Fibroblast of the aortic adventitia (primary cell): ENCODE results near the gene BANF1. TPM values are rescaled to one million over a fixed set of nuclear protein-coding genes. Genes with fewer than 3 reads are reported as not detected.

ENCODE experiments used
- DNase-seq: peaks from one replicate; pipeline ENCODE4 v3.0.0-alpha.2; 2010; ENCODE audit warnings: low read depth
- H3K4me3 ChIP-seq: 2 replicates; pipeline ENCODE4 v1.5.1; 2011; ENCODE audit warnings: low read depth, mild to moderate bottlenecking, control low read depth, low read length, moderate library complexity
- CTCF ChIP-seq: IDR thresholded peaks from 2 replicates; pipeline ENCODE4 v1.5.1; 2011; ENCODE audit warnings: mild to moderate bottlenecking, low read length, control low read depth, inconsistent platforms; ENCODE audit not compliant: insufficient read depth
- total RNA-seq: library from RNA; depleted of rRNA; stranded (reverse); fragments of >200 nt; gene quantifications from 2 replicates; pipeline ENCODE4 v1.2.3, GENCODE V29; 2012; ENCODE audit warnings: low replicate concordance

Gene BANF1
- total RNA-seq, 1 donor: 44.1 TPM

GRCh38 chr11:66011785-66012303 lies 9.5 kb downstream of the BANF1 start, which contains the start of gene CST6:
Gene CST6, plus strand, starts transcription at chr11:66012008. Its CDS starts 37 bp downstream, at chr11:66012045.
- no peak for DNase-seq
- no peak within 1 kb of the TSS for H3K4me3 ChIP-seq
- TF ChIP-seq CTCF: no peak

- no peak for TF ChIP-seq CTCF
Observed at GRCh38 chr11:66012371-66012945, 10.2 kb downstream of the BANF1 start.

GRCh38 chr11:66012946-66013761 lies 10.9 kb downstream of the BANF1 start:
- no peak for DNase-seq
- H3K4me3 ChIP-seq: no peak overlapping the region
- no peak for TF ChIP-seq CTCF

More at GRCh38 chr11:66012371-66012945, 10.2 kb downstream of the BANF1 start:
- H3K4me3 ChIP-seq: no peak overlapping the region
- no peak for DNase-seq

- no peak for DNase-seq
- TF ChIP-seq CTCF: no peak
- no peak overlapping the region for H3K4me3 ChIP-seq
Observed at GRCh38 chr11:66013762-66014100, 11.4 kb downstream of the BANF1 start.

- no peak overlapping the region for H3K4me3 ChIP-seq
- TF ChIP-seq CTCF: no peak
- DNase-seq: peak; percentile 10
Observed at GRCh38 chr11:66014804-66015453, 12.6 kb downstream of the BANF1 start.

- DNase-seq: peak; percentile 43
- no peak for TF ChIP-seq CTCF
- no peak overlapping the region for H3K4me3 ChIP-seq
Observed at GRCh38 chr11:66015454-66015881, 13.2 kb downstream of the BANF1 start.
